Measurements from ENCODE around the gene ITLN2.
"Not testable (repeated sequence)": the region's sequence is repeated elsewhere in the genome, so short reads cannot be mapped to it uniquely, and the experiment has no call there.

- not testable (repeated sequence) for TF ChIP-seq CTCF (IDR thresholded peaks at IDR 0.05; ENCODE audit: low read depth, low read length); EZH2phosphoT487 (IDR thresholded peaks at IDR 0.05; ENCODE audit: low read depth)
Measured at GRCh38 chr1:160949216-160949880, 5.3 kb downstream of the ITLN2 start.
